DMS 273 treated with DMSO at 0.1 percent for 48 hours (cell line): Measurements from ENCODE around the gene DPF3.

Experiments used
- DNase-seq: peaks from one replicate; lab custom pipeline; 2025; lab: John Stamatoyannopoulos, UW

Gene DPF3

GRCh38 chr14:72679536-72680151 is 214.3 kb downstream of the DPF3 start:
- DNase-seq: peak; percentile 65

DNA sequence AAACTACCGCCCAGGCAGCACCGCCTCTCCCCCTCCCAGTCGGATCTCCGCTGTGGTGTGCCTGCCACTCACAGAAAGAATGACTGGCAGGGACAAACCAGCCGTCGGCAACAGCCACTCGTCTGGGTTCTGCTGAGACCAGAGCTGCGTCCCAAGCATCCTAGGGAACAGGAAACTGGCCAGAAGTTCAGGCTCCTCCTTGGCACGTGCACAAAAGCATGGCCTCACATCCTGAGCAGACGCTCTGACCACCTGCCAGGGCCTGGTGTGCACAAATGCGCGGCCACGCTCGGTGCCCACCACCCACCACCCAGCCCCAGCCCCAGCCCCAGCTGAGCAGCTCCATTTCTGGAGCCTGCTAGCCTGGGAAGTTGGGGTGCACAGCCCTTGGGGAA is 214.8 kb downstream of the DPF3 start:
- DNase-seq: peak; percentile 42

- no peak for DNase-seq
Measured at GRCh38 chr14:72678356-72678755, 215.5 kb downstream of the DPF3 start.

DNA sequence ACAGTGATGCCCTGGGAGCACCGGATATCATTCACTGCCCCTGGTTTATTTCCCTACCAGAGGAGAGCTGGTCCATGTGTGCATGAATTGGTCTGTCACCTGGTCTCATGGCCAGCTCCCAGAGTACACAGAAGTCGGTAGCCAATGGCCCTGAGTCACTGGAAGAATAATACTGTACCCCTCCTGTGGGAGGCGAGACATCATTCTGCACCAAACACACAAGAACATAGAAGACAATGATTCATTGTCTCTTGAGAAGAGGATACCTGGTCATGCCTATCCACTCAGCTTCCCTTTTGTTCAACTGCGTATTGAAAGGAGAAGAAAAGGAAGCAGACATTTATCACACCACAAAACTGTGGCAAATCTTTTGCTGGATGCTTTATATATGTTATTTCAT is 216.2 kb downstream of the DPF3 start:
- DNase-seq: no peak

GRCh38 chr14:72675126-72675525 is 218.8 kb downstream of the DPF3 start:
- DNase-seq: no peak

- no peak for DNase-seq
Measured at GRCh38 chr14:72673179-72673578, 220.7 kb downstream of the DPF3 start.

DNA sequence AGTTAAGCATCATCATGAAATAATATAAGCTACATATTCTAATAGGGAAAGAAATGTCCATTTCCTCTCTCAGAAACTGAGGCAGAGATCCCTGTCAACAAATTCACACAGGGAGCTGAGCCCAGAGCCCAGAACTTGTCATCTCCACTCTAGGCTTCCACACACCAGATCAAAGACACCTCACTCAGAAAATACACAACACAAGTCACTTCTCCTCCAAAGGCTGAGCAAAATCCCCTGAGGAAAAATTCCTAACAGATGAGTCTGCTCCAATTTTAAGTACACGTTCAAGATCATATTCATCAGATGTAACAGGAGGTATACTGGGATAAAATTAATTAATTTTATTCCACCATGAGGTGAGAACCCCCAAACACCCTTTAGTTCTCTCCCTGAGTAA is 227.3 kb downstream of the DPF3 start:
- DNase-seq: no peak

GRCh38 chr14:72665259-72665658 is 228.6 kb downstream of the DPF3 start:
- no peak for DNase-seq

DNA sequence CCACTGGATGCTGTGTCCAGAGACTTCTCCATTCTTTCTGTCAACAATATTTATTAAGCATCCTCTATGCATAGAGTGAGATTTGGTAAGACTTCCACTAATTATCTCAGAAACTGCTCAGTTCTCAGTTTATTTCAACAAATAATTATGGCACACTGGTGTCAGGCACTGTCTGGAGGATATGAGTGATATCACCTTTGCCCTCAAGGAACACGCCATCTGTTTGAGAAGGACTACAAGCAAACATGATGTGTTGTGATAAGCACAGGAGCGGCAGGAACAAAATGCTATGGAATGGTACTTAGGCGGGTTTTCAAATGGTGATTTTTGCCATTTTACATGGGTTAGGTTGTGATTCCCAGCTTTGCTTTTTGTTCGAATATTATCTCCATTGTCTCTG is 229.2 kb downstream of the DPF3 start:
- DNase-seq: no peak

GRCh38 chr14:72663956-72664650 is 229.8 kb downstream of the DPF3 start:
- no peak for DNase-seq

DNA sequence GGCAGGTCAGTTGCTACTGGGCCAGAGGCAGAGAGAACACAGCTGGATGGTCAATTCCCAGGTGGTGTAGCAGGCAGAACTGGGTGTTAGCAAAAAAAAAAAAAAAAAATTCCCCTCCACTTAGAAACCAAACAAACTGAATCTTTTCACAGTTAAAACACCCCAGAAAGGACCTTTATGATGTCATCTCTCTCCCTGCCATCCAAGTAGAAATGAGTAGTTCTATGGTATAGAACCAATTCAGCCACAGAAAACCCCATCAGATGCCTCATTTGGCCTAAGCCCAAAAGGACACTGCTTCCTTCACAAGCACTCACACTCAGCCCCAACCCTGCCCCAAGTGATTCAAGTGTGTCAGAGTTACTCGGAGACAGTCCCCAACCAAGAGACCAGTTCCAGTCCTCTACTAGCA is 230.8 kb downstream of the DPF3 start:
- DNase-seq: no peak

DNA sequence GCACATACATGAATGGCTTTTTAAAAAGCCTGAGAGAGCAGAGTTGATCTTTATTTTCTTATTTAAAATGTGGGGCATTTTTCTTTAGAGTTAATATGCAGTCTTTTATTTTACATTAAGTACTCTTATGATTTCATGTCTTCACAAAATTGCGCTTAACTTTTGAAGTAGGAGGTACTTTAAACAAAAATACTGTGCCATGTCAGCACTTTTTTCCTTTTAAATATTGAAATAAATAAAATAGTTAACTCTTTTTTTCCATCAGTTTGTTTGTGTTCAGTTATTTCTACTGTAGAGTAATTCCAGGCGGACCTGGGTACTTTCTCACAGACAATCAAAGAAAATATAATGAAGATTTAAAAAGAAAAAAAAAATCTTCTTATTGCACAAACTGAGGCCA is 231.7 kb downstream of the DPF3 start:
- DNase-seq: no peak

GRCh38 chr14:72657214-72657921 is 236.5 kb downstream of the DPF3 start:
- DNase-seq: no peak

DNA sequence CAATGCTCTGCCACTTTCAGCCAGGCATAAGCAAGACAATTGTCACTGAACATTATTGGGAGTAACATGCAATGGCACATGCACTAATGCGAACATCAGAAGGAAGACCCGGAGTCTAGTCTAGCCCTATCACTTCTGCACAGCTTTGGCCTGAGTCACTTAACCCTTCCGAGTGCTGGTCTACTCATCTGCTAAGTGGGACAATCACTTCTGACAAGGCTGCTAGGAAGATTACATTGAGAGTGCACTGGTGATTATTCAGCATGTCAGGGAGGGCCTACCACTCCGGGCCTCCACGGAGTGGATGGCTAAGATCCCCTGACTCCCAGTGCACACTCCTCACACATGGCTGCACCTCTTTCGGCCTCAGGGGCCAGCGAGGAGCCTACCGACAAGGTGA is 240.9 kb downstream of the DPF3 start:
- no peak for DNase-seq

- no peak for DNase-seq
Measured at GRCh38 chr14:72652179-72652578, 241.7 kb downstream of the DPF3 start.

GRCh38 chr14:72651714-72652113 is 242.2 kb downstream of the DPF3 start:
- DNase-seq: no peak

DNA sequence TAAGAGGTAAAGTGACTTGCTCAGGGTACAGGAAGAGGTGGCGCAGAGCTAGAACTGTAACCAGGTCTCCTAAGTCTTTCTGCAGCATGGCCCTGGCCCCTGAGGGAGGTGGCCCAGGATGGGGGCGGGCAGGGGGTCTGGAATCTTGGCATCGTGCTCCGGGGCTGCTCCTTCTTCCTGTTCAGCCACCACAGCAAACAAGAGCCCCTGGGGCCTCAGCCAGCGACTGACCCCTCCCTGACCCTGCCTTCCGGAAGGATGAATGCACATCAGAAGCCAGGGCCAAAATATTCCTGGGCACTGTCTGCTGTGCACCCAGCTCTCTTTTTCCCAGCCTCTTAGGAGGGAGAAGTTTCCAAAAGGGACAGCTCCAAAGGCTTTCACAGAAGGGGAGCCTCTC is 242.8 kb downstream of the DPF3 start:
- DNase-seq: no peak

DNA sequence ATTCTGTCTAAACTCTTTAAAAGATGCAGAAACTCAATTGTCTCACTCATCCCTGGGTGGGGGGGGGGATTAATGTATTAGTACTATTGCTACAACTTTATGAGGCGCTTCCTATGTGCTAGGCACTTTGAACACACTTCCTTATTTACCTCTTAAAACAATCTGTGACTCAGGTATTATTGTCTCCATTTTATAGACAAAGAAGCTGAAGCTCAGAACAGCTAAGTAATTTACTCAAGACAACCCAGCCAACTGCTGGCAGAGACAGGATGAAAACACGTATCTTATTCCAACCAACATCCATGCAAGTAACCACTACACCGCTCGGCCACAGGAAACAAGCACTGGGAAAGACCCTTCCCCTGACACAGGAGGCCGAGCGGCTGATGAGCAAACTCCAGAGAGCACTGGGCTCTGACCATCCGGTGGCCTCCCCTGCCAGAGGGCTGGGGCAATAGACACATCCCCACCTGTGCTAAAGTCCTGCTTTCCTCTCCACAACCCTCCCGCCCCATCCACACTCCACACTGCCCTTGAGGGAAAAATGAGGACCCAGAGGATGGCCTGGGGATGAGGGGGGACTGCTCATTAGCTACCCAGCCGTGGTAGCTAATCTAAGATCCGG is 244.2 kb downstream of the DPF3 start:
- DNase-seq: no peak

- no peak for DNase-seq
Measured at GRCh38 chr14:72647782-72648181, 246.1 kb downstream of the DPF3 start.

DNA sequence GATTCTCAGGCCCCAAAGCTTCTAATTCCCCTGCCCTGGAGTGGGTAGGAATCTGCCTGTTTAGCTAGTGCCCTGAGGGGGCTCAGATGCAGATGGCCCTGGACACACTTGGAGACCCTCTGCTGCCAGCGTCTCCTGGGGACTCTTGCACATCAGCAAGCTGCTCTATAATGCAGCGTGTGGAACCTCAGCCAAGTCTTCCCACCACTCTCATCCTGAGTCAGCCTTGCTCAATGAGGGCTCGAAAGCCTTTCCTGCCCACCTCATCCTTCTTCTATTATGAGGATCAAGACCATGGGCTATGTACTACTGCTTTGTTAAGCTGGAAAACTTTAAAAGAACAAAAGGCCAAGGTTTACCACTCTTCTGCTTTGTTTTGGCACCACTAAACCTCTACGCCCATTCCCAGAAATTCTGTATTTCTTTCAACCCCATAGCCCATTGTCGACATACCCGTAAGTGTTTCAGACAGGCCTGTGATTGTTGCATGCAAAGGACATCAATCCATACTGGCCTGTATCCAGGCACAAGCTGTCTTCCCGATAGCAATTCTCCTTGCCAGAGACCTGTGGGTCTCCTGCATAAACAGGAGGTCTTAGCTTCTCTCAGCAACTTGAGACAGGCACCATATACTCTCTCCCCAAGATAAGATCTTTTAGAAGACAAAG is 246.9 kb downstream of the DPF3 start:
- no peak for DNase-seq

DNA sequence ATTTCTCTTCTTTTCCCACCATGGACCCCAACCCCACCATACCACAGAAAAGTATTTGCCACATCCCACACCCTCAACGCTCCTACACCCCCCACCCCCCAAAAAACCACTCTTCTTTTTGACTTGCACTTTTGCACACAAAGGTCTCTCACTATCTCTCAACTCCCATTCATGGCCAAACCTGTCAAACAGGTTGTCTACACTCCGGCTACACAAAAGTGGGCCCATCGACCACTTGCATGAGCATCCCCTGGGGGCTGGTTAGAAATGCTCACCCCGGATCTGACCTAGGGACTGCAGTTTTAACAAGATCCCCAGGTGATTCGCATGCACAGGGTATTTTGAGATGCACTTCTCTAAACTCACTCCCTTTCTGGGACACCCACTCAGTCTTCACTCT is 248.2 kb downstream of the DPF3 start:
- no peak for DNase-seq

DNA sequence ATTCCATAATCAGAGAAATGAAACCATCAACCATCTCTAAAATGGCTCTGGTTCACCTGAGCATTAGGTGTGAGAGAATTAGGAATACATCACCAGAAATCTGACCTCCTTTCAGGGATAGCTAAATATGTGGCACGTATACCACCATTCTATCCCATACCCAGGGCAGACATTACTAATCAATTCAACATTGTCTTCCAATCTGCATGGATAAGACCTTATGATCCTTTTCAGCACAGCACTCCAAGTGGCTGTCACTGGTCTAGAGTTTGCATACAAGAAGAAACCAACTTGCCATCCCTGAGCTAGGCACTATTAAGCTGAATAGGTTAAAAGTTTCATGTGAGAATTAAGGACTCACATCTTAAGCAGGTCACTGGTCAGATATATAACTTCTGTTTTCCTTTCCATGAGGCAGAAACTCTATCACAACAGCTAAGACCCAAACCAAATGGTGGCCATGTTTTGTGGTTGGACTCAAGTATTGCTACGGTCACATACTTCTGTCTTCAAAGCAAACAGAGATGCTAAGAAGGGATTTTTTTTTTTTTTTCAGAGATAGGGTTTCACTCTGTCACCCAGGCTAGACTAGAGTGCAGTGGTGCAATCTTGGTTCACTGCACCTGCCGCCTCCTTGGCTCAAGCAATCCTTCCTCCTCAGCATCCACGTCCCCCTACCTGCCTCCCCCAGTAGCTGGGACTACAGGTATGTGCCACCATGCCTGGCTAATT is 249.0 kb downstream of the DPF3 start:
- DNase-seq: no peak
